Measurements from ENCODE around the gene PCDHGA2. TPM values are rescaled to one million over a fixed set of nuclear protein-coding genes. Genes with fewer than 3 reads are reported as not detected.

PCDHGA2 gene
- total and polyA plus RNA-seq, 9 of the 15 experiments (the other 6 are each of a cell fraction or from before 2014, with no cell fraction given): 0.07 to 0.27 (median 0.15) TPM; not detected in 2

GRCh38 chr5:141319202-141319601 is 19.4 kb upstream of the PCDHGA2 start:
- no TSS peak for BruUV-seq (replicated peaks)
- Histone ChIP-seq H3K79me2 (ENCODE audit: control insufficient read depth, insufficient read depth, low read length) (peaks cover 29% of the 10 kb centered on the region), H2AFZ (ENCODE audit: low read depth, low read length) (no peak overlapping the region), H3K36me3 (ENCODE audit: control insufficient read depth, insufficient read depth, low read length) (peaks cover 26% of the 10 kb centered on the region), H3K4me1 (replicated peaks in 1 of 2; ENCODE audit: control insufficient read depth in 2 of 2, insufficient read depth in 2 of 2, low read length in 2 of 2) (peaks cover 0 to 9% of the 10 kb centered on the region in 2 experiments; a peak in 1 of 5 replicates), H3K27ac (ENCODE audit: extremely low read depth, low read depth, low read length) (no peak overlapping the region), H3K4me3 (peak overlapping the region; percentile 70; the same call in 1 of the 2 replicates), H3K9me1 (ENCODE audit: control insufficient read depth, insufficient read depth, low read length) (no peaks in the 10 kb centered on the region), H3K27me3 (ENCODE audit: control insufficient read depth in 2 of 2, insufficient read depth in 2 of 2, low read length in 2 of 2) (no peaks in the 10 kb centered on the region), H3K9me3 (replicated peaks; ENCODE audit: control insufficient read depth, insufficient read depth, low read depth, low read length) (peaks cover 22% of the 10 kb centered on the region), H3K4me2 (ENCODE audit: insufficient read depth, low read length) (peak overlapping the region; percentile 85), H3K9ac (ENCODE audit: insufficient read depth in 1 of 2, low read depth in 2 of 2, low read length in 2 of 2) (no peak overlapping the region), H4K20me1 (replicated peaks; ENCODE audit: control insufficient read depth, insufficient read depth, low read length) (no peaks in the 10 kb centered on the region)
- FAIRE-seq (no peak), ATAC-seq (no peak), DNase-seq (ENCODE audit: extremely low read depth in 1 of 4, low spot score in 3 of 4) (no peak)
- intact Hi-C loops (cut with micrococcal nuclease) (no loop called here), in situ Hi-C loops (cut with MboI) (no loop called here)
- POLR2A ChIA-PET: interaction anchor here (0.6 to 1.4 kb wide), 4 partner anchors 12 to 632 kb away, joined by 3 to 4 read pairs (median 3); partner anchors contain the start of gene PCDHGA2
- no peak for TF ChIP-seq KLF6 (CRISPR knock-in tag; IDR thresholded peaks at IDR 0.05; ENCODE audit: borderline replicate concordance)
- no peak for TF ChIP-seq STAT5B (CRISPR knock-in tag; IDR thresholded peaks at IDR 0.05)
- no peak for TF ChIP-seq ARID3A (IDR thresholded peaks at IDR 0.05; ENCODE audit: borderline replicate concordance, low read depth, low read length)
- WGBS (ENCODE audit: insufficient coverage, low coverage, missing lambda C conversion rate): 74% methylated on average over 6 of the region's 6 CpGs
- CTCF ChIA-PET (ENCODE audit: low intra/inter-chr PET ratio): no interaction called here
